ENCODE measurements around the gene ZCCHC14. TPM values are rescaled to one million over a fixed set of nuclear protein-coding genes. Genes with fewer than 3 reads are reported as not detected.
"Not testable (repeated sequence)": the region's sequence is repeated elsewhere in the genome, so short reads cannot be mapped to it uniquely, and the experiment has no call there.

ZCCHC14 gene
- polyA plus RNA-seq, 1 donor (not counting 4 experiments of a cell fraction or from before 2014, with no cell fraction given) = 3.6 TPM

GRCh38 chr16:87516361-87516760 lies 23.5 kb upstream of the ZCCHC14 start:
- Histone ChIP-seq H3K9ac (ENCODE audit: control insufficient read depth, extremely low read depth, insufficient read depth, low read length) (no peak overlapping the region), H3K36me3 (ENCODE audit: control insufficient read depth in 2 of 2, extremely low read depth in 1 of 2, insufficient read depth in 2 of 2, low read length in 2 of 2) (no peaks in the 10 kb centered on the region), H3K9me3 (ENCODE audit: control insufficient read depth, low read depth, low read length) (no peaks in the 10 kb centered on the region), H3K79me2 (ENCODE audit: control insufficient read depth, insufficient read depth, low read length) (no peaks in the 10 kb centered on the region), H3K27ac (ENCODE audit: control insufficient read depth, insufficient read depth, low read length) (no peak overlapping the region), H2AFZ (ENCODE audit: control insufficient read depth, low read length) (no peak overlapping the region), H4K20me1 (ENCODE audit: control insufficient read depth, extremely low read depth, insufficient read depth, low read length) (no peaks in the 10 kb centered on the region), H3K27me3 (ENCODE audit: control insufficient read depth, extremely low read depth, insufficient read depth, low read length) (no peaks in the 10 kb centered on the region), H3K4me1 (ENCODE audit: control insufficient read depth, extremely low read depth, insufficient read depth, low read length) (peaks cover 16% of the 10 kb centered on the region), H3K4me3 (ENCODE audit: control insufficient read depth in 2 of 3, extremely low read depth in 1 of 3, insufficient read depth in 2 of 3, low read depth in 1 of 3, low read length in 3 of 3) (no peak overlapping the region), H3K4me2 (ENCODE audit: control insufficient read depth, extremely low read depth, insufficient read depth, low read depth, low read length) (no peak overlapping the region), H3K9me1 (ENCODE audit: control insufficient read depth, extremely low read depth, insufficient read depth, low read length) (no peaks in the 10 kb centered on the region)
- DNase-seq (ENCODE audit: low read depth, low spot score) (no peak), FAIRE-seq (no peak)
- no peak for TF ChIP-seq CTCF (optimal IDR thresholded peaks at IDR 0.05 in 1 of 3, IDR thresholded peaks at IDR 0.05 in 1 of 3, conservative IDR thresholded peaks at IDR 0.05 in 1 of 3; ENCODE audit: extremely low read depth in 1 of 3, insufficient read depth in 2 of 3, low read length in 3 of 3)
- no peak for TF ChIP-seq EZH2 (IDR thresholded peaks at IDR 0.05; ENCODE audit: low read length)
- dilution Hi-C loops (cut with MboI; ENCODE audit: extremely low pct_ligation_motif_present, low sequenced_read_pairs) = no loop called here

GRCh38 chr16:87515475-87516330 lies 22.9 kb upstream of the ZCCHC14 start:
- no peaks in the 10 kb centered on the region for H3K27me3 ChIP-seq (ENCODE audit: control insufficient read depth, extremely low read depth, insufficient read depth, low read length)
- no peaks in the 10 kb centered on the region for H3K9me1 ChIP-seq (ENCODE audit: control insufficient read depth, extremely low read depth, insufficient read depth, low read length)
- no peak overlapping the region for H3K9ac ChIP-seq (ENCODE audit: control insufficient read depth, extremely low read depth, insufficient read depth, low read length)
- no peaks in the 10 kb centered on the region for H3K9me3 ChIP-seq (ENCODE audit: control insufficient read depth, low read depth, low read length)
- H4K20me1 ChIP-seq (ENCODE audit: control insufficient read depth, extremely low read depth, insufficient read depth, low read length) = no peaks in the 10 kb centered on the region
- TF ChIP-seq EZH2 (IDR thresholded peaks at IDR 0.05; ENCODE audit: low read length) (no peak), CTCF (optimal IDR thresholded peaks at IDR 0.05 in 1 of 3, IDR thresholded peaks at IDR 0.05 in 1 of 3, conservative IDR thresholded peaks at IDR 0.05 in 1 of 3; ENCODE audit: extremely low read depth in 1 of 3, insufficient read depth in 2 of 3, low read length in 3 of 3) (no peak)
- H3K4me3 ChIP-seq (ENCODE audit: control insufficient read depth in 2 of 3, extremely low read depth in 1 of 3, insufficient read depth in 2 of 3, low read depth in 1 of 3, low read length in 3 of 3) = no peak overlapping the region
- dilution Hi-C loops (cut with MboI; ENCODE audit: extremely low pct_ligation_motif_present, low sequenced_read_pairs) = no loop called here
- no peak overlapping the region for H3K4me2 ChIP-seq (ENCODE audit: control insufficient read depth, extremely low read depth, insufficient read depth, low read depth, low read length)
- H3K4me1 ChIP-seq (ENCODE audit: control insufficient read depth, extremely low read depth, insufficient read depth, low read length) = peaks cover 16% of the 10 kb centered on the region
- H2AFZ ChIP-seq (ENCODE audit: control insufficient read depth, low read length) = no peak overlapping the region
- DNase-seq (ENCODE audit: low read depth, low spot score) (no peak), FAIRE-seq (no peak)
- no peak overlapping the region for H3K27ac ChIP-seq (ENCODE audit: control insufficient read depth, insufficient read depth, low read length)
- no peaks in the 10 kb centered on the region for H3K79me2 ChIP-seq (ENCODE audit: control insufficient read depth, insufficient read depth, low read length)
- H3K36me3 ChIP-seq (ENCODE audit: control insufficient read depth in 2 of 2, extremely low read depth in 1 of 2, insufficient read depth in 2 of 2, low read length in 2 of 2) = no peaks in the 10 kb centered on the region

GRCh38 chr16:87509778-87510177 lies 17.0 kb upstream of the ZCCHC14 start:
- H3K4me3 ChIP-seq (ENCODE audit: control insufficient read depth in 2 of 3, extremely low read depth in 1 of 3, insufficient read depth in 2 of 3, low read depth in 1 of 3, low read length in 3 of 3); DNase-seq (ENCODE audit: low read depth, low spot score); H3K4me2 ChIP-seq (ENCODE audit: control insufficient read depth, extremely low read depth, insufficient read depth, low read depth, low read length); H3K27ac ChIP-seq (ENCODE audit: control insufficient read depth, insufficient read depth, low read length); H3K27me3 ChIP-seq (ENCODE audit: control insufficient read depth, extremely low read depth, insufficient read depth, low read length); H3K9me3 ChIP-seq (ENCODE audit: control insufficient read depth, low read depth, low read length); H2AFZ ChIP-seq (ENCODE audit: control insufficient read depth, low read length); H3K36me3 ChIP-seq (ENCODE audit: control insufficient read depth in 2 of 2, extremely low read depth in 1 of 2, insufficient read depth in 2 of 2, low read length in 2 of 2); FAIRE-seq; H3K9ac ChIP-seq (ENCODE audit: control insufficient read depth, extremely low read depth, insufficient read depth, low read length); H3K9me1 ChIP-seq (ENCODE audit: control insufficient read depth, extremely low read depth, insufficient read depth, low read length); H4K20me1 ChIP-seq (ENCODE audit: control insufficient read depth, extremely low read depth, insufficient read depth, low read length); H3K79me2 ChIP-seq (ENCODE audit: control insufficient read depth, insufficient read depth, low read length); dilution Hi-C loops (cut with MboI; ENCODE audit: extremely low pct_ligation_motif_present, low sequenced_read_pairs); H3K4me1 ChIP-seq (ENCODE audit: control insufficient read depth, extremely low read depth, insufficient read depth, low read length): not testable (repeated sequence)

Data from keratinocyte (primary cell).